ENCODE results near the gene CCNYL1.

Gene CCNYL1

GRCh38 chr2:207790898-207791297 is 79.5 kb downstream of the CCNYL1 start:
- no peak for DNase-seq (ENCODE audit: low read depth in 1 of 2, low spot score in 1 of 2)

GRCh38 chr2:207791579-207792243 is 80.3 kb downstream of the CCNYL1 start:
- no peak for DNase-seq (ENCODE audit: low read depth in 1 of 2, low spot score in 1 of 2)

- no peak for DNase-seq (ENCODE audit: low read depth in 1 of 2, low spot score in 1 of 2)
Measured at GRCh38 chr2:207792244-207792785, 80.9 kb downstream of the CCNYL1 start.

GRCh38 chr2:207796585-207797350 is 85.3 kb downstream of the CCNYL1 start:
- DNase-seq (ENCODE audit: low read depth in 1 of 2, low spot score in 1 of 2) = no peak

GRCh38 chr2:207801259-207801658 is 89.8 kb downstream of the CCNYL1 start:
- no peak for DNase-seq (ENCODE audit: low read depth in 1 of 2, low spot score in 1 of 2)

- no peak for DNase-seq (ENCODE audit: low read depth in 1 of 2, low spot score in 1 of 2)
Measured at GRCh38 chr2:207802650-207803049, 91.2 kb downstream of the CCNYL1 start.

All from activated T-helper 1 cell treated with anti-CD3 and anti-CD28 coated beads, Interleukin-2, amount 50 U/mL, for 16 hours (primary cell).